GM12891 (cell line): ENCODE data around the gene PSMD9.

Experiments used
- PAX5 ChIP-seq: IDR thresholded peaks from 2 replicates; pipeline ENCODE4 v1.6.1; 2011; ENCODE audit warnings: low read length, moderate library complexity, mild to moderate bottlenecking; ENCODE audit not compliant: insufficient read depth, severe bottlenecking
- POLR2A ChIP-seq: IDR thresholded peaks from 2 replicates; pipeline ENCODE4 v1.6.1; 2011; ENCODE audit warnings: low read depth, low read length, control low read depth
- POLR2AphosphoS5 ChIP-seq: IDR thresholded peaks from 2 replicates; pipeline ENCODE4 v1.6.1; 2011; ENCODE audit warnings: low read depth, low read length, control low read depth
- POU2F2 ChIP-seq: IDR thresholded peaks from 2 replicates; pipeline ENCODE4 v1.6.1; 2011; ENCODE audit warnings: low read depth, mild to moderate bottlenecking, control low read depth, low read length, moderate library complexity
- SPI1 ChIP-seq: IDR thresholded peaks from 2 replicates; pipeline ENCODE4 v1.6.1; 2011; ENCODE audit warnings: low read depth, low read length, control low read depth
- TAF1 ChIP-seq: IDR thresholded peaks from 2 replicates; pipeline ENCODE4 v1.6.1; 2011; ENCODE audit warnings: low read depth, low read length, control low read depth

DNA sequence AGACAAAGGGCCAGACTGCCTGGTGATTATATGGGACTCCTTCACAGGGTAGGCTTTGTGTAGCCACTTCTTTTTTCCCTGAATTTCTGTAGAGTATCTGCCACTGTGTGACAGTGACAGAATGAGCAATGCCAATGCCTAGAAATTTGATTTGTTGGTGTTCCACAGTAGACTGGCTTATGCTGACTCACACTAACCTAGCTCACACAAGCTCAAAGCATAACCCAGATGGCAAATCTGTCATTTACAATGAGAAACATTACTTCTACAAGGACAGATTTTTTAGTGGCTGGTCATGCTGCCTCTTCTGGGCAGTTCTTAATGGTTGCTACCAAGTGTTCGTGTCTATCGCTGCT, 45.7 kb downstream of the PSMD9 start:
- no peak for TF ChIP-seq POLR2A
- TF ChIP-seq TAF1 = no peak
- no peak for TF ChIP-seq POLR2AphosphoS5
- no peak for TF ChIP-seq POU2F2
- no peak for TF ChIP-seq SPI1
- no peak for TF ChIP-seq PAX5
